GM19468 (cell line): Measurements from ENCODE around the gene MAPKAPK5.
"Not testable (repeated sequence)": the region's sequence is repeated elsewhere in the genome, so short reads cannot be mapped to it uniquely, and the experiment has no call there.

ENCODE experiments used
- ATAC-seq: cut with Tn5 transposase; IDR thresholded peaks from one replicate; pipeline ENCODE4 v1.9.1; 2021; ENCODE audit warnings: mild to moderate bottlenecking, moderate library complexity, moderate number of reproducible peaks; ENCODE audit not compliant: unreplicated experiment; ENCODE audit errors: extremely low read depth

MAPKAPK5 gene

DNA sequence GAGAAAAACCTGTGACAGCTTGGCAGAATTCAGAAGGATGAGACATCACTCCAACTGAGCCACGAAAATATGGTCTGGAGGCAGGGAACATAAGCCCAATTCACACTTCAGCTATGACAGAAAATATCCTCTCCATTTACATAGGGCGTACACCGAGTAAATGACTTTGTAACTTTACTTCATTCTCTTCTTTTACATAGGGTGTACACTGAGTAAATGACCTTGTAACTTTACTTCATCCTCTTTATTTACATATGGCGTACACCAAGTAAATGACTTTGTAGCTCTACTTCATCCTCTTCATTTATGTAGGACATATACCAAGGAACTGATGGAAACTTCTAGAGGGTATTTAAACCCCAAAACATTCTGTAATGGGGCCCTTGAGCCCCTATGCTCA lies 14.1 kb upstream of the MAPKAPK5 start:
- no peak for ATAC-seq

DNA sequence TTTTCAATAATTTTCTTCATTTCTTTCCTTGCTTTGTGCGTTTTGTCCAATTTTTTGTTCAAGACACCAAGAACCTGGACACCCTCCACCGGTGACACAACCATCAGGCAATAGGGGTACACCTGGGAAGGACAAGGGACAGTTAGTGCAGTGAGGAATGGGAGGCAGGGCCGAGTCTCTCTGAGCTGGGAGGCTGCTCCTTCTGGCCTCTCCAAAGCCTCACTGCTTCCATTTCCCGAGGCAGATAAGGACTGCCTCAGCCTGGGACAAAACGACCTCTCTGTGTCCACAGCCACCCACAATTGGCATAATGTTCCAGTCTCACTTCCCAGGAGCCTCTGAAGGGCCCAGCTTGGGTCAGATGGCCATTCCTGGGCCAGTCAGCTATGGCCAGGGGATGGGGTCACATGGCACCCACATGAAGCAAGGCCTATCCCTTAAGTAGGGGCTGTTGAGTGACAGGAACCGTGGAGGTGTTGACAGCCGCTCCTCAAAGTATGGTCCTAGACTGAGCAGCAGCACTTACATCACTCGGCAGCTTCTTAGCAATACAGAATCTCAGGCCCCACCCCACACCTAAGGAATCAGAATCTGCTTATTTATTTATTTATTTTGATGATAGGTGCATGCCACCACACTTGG lies 13.6 kb upstream of the MAPKAPK5 start:
- ATAC-seq: no peak

- not testable (repeated sequence) for ATAC-seq
Measured at GRCh38 chr12:111829635-111830034, 12.4 kb upstream of the MAPKAPK5 start.

DNA sequence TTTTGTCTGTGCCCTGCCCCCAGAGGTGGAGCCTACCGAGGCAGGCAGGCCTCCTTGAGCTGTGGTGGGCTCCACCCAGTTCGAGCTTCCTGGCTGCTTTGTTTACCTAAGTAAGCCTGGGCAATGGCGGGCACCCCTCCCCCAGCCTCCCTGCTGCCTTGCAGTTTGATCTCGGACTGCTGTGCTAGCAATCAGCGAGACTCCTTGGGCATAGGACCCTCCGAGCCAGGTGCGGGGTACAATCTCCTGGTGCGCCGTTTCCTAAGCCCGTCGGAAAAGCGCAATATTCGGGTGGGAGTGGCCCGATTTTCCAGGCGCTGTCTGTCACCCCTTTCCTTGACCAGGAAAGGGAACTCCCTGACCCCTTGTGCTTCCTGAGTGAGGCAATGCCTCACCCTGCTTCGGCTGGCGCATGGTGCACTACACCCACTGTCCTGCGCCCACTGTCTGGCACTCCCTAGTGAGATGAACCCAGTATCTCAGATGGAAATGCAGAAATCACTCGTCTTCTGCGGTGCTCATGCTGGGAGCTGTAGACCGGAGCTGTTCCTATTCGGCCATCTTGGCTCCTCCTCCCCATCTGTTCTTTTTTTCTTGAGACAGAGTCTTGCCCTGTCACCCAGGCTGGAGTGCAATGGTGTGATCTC lies 7.2 kb upstream of the MAPKAPK5 start:
- not testable (repeated sequence) for ATAC-seq

DNA sequence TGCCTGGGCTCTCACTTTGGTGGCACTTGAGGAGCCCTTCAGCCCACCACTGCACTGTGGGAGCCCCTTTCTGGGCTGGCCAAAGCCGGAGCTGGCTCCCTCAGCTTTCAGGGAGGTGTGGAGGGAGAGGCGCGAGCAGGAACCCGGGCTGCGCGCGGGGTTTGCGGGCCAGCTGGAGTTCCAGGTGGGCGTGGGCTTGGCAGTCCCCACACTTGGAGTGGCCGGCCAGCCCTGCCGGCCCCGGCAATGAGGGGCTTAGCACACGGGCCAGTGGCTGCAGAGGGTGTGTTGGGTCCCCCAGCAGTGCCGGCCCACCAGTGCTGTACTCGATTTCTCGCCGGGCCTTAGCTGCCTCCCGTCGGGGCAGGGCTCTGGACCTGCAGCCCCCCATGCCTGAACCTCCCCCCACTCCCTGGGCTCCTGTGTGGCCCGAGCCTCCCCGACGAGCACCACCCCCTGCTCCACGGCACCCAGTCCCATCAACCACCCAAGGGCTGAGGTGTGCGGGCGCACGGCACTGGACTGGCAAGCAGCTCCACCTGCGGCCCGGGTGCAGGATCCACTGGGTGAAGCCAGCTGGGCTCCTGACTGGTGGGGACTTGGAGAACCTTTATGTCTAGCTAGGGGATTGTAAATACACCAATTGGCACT lies 6.4 kb upstream of the MAPKAPK5 start:
- ATAC-seq: not testable (repeated sequence)

- ATAC-seq: no peak
Measured at GRCh38 chr12:111838353-111838752, 3.7 kb upstream of the MAPKAPK5 start.

- ATAC-seq: no peak
Measured at GRCh38 chr12:111840807-111841206, 1.2 kb upstream of the MAPKAPK5 start.

- no peak for ATAC-seq
Measured at GRCh38 chr12:111841236-111841749, 735 bp upstream of the MAPKAPK5 start.

- no peak for ATAC-seq
Measured at GRCh38 chr12:111842556-111843396, 748 bp downstream of the MAPKAPK5 start.

DNA sequence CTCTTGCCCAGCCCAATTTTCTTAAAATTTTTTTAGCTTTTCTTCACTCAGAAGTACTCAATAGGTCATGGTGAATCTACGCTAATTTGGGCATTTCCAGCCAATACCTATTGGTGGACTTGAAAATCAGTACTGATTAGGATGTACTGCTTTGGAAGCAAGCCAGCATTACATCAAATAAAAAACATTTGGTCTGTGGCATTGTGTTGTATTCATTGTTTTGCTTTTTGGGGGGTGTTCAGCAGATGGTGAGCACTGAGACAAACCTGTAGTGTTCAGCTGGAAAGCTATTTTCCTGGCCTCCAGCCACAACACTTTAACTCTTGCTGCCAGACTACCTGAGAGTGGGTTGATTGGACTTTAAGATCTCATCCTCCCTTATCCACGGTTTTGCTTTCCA lies 4.0 kb downstream of the MAPKAPK5 start:
- ATAC-seq: no peak

GRCh38 chr12:111850526-111850925 lies 8.5 kb downstream of the MAPKAPK5 start:
- no peak for ATAC-seq

DNA sequence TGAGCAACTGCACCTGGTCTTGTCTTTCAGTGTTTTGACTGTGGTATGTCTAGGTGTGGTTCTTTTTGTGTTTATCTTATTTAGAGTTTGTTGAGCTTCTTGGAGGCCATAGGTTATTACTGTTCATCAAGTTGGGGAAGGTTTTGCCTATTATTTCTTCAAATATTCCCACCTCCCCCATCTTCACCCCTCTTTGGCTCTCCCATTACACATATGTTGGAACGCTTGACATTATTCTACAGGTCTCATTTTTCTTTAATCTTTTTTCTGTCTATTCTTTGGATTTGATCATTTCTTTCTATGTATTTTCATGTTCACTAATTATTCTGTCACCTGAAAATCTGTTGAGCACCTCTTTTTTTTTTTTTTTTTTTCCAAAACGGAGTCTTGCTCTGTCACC lies 16.2 kb downstream of the MAPKAPK5 start:
- ATAC-seq: no peak

GRCh38 chr12:111858778-111859177 lies 16.8 kb downstream of the MAPKAPK5 start:
- no peak for ATAC-seq

- ATAC-seq: no peak
Measured at GRCh38 chr12:111864913-111865312, 22.9 kb downstream of the MAPKAPK5 start.

GRCh38 chr12:111867531-111867930 lies 25.5 kb downstream of the MAPKAPK5 start:
- no peak for ATAC-seq

DNA sequence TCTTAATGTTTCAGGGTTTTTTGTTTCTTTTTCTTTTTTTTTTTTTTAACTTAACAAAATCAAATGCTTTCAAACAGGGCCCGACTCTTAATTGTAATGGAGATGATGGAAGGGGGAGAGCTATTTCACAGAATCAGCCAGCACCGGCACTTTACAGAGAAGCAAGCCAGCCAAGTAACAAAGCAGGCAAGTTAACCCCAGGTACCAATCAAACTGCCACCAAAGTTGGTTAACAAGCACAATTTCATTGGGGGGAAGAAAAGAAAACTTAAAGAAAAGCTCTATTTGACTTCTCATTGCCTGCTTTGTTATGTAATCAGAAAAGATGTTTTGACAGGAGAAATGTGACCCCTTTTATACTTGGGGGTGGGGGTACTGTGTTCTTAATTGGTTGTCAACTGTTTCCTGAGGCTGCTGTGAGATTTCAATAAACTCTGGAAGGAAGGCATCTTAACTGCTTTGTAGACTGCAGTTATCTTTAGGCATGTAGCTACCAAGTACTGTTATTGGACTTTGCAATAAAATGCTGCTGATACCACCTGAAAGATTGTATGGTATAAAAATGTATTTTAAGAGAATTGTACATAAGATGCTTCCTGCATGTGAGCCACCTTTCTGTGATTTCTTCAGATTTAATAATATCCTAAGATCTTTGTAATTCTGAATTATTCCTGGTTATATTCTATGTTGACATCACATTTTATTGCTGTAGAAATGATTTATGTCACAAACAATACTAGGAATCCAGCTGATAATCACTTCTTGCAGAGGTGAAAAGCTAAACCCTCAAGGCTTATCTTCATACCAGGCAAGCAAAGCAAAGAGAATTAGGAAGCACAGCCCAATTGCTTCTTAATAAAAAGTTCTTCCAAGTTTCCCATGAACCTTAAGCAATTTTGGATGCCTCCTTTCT lies 26.9 kb downstream of the MAPKAPK5 start:
- no peak for ATAC-seq

DNA sequence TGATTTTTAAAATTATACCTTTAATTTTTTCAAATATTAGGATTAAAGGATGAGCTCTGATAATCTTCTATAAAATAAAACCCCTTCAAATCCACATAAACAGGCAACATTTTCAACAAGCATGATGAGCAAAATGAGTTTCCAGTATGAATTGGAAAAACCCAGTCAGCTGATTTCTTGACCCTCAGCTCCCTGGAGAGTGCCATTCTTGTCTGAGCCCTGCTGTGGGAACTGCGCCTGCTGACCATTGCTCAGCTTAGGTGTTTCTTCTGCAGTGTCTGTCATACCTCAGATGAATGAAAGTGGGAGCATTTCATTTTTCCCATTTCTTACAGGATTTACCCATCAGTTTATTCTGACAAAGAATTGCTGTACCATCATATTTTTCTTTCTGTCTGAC lies 27.6 kb downstream of the MAPKAPK5 start:
- ATAC-seq: no peak

DNA sequence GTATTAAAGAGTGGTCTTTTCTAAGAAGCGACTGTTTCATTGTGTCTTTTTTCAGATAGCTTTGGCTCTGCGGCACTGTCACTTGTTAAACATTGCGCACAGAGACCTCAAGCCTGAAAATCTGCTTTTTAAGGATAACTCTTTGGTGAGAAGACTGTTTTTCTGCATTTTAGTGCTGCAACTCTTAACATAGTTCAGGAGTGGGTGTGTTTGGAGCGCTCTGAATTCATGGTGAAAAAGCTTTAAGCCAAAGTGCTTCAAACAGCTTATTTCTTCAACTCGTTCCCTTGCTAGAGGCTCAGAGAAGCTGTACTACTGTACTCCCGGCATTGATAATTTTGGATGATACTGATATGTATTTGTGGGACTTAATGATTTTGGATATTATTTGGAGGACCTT lies 28.2 kb downstream of the MAPKAPK5 start:
- ATAC-seq: no peak

DNA sequence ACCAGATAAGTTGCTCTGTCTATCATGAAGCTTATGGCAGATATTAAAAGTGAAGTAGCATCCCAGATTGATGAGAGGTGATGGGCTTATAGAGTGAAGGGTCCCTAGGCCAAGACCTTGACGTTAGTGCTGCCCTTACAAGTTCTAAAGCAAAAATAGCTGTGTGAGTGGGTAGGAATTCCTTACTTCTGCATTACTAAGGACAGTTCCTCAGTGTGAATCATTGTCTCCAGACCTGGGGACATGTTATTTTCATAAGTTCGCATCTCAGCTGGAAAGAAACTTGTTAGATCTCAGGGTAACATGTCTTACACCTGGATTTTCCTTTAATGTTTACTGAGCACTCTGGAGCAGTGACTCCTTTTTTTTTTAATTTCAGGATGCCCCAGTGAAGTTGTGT lies 28.7 kb downstream of the MAPKAPK5 start:
- no peak for ATAC-seq
